Measurements from ENCODE around the gene FAM161B.

GRCh38 chr14:73942180-73942579 lies 7.7 kb downstream of the FAM161B start:
- no peak for TF ChIP-seq CTCF (IDR thresholded peaks at IDR 0.05)
- TF ChIP-seq POLR2A (IDR thresholded peaks at IDR 0.05): no peak
- no peak for TF ChIP-seq POLR2AphosphoS5 (IDR thresholded peaks at IDR 0.05)
